ENCODE data around the gene EXO1. TPM values are rescaled to one million over a fixed set of nuclear protein-coding genes. Genes with fewer than 3 reads are reported as not detected.

Gene EXO1
- total and polyA plus RNA-seq, 2 donors (not counting 1 experiment from before 2014, with no cell fraction given) = 0.73 to 1.2 TPM

DNA sequence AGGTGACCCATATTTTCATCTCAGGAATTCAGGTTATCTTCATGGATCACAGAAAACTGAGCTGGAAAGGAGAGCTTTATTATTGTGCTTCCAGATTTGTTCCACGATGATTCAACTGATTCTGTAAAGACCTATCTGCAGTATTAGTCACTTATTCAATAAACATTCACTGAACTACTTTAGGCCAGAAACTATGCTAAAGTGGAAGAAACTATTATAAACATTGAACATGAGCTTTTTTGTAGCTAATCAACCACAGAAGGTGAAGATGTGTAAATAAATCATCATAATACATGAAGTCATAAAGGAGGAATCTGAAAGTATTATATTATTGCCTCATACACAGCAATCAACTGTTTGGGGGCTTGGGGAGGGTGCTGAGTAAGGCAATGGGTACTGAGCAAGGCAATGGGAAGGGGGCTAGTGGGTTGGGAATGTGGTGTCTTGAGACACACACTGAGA lies 30.6 kb upstream of the EXO1 start:
- TF ChIP-seq, protein P1, sequence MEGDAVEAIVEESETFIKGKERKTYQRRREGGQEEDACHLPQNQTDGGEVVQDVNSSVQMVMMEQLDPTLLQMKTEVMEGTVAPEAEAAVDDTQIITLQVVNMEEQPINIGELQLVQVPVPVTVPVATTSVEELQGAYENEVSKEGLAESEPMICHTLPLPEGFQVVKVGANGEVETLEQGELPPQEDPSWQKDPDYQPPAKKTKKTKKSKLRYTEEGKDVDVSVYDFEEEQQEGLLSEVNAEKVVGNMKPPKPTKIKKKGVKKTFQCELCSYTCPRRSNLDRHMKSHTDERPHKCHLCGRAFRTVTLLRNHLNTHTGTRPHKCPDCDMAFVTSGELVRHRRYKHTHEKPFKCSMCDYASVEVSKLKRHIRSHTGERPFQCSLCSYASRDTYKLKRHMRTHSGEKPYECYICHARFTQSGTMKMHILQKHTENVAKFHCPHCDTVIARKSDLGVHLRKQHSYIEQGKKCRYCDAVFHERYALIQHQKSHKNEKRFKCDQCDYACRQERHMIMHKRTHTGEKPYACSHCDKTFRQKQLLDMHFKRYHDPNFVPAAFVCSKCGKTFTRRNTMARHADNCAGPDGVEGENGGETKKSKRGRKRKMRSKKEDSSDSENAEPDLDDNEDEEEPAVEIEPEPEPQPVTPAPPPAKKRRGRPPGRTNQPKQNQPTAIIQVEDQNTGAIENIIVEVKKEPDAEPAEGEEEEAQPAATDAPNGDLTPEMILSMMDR (IDR thresholded peaks at IDR 0.05) = no peak
- no peak for TF ChIP-seq EZH2 (IDR thresholded peaks at IDR 0.05; ENCODE audit: borderline replicate concordance, insufficient read depth, low read depth, low read length, poor library complexity, severe bottlenecking)
- H3K4me2 ChIP-seq (replicated peaks; ENCODE audit: low read depth, low read length, poor library complexity, severe bottlenecking) = no peak overlapping the region
- Mint-ChIP-seq H3K4me1 (peaks cover 10% of the 10 kb centered on the region), H3K27ac (no peak overlapping the region), H3K4me3 (no peak overlapping the region), H3K27me3 (peaks cover 4% of the 10 kb centered on the region), H3K9me3 (ENCODE audit: insufficient read depth) (no peaks in the 10 kb centered on the region)
- ChIA-PET POLR2A (no interaction called here), CTCF (no interaction called here)
- no peaks in the 10 kb centered on the region for H3K36me3 ChIP-seq (replicated peaks in 1 of 2; ENCODE audit: control extremely low read depth in 1 of 2, control insufficient read depth in 1 of 2, extremely low read depth in 1 of 2, insufficient read depth in 2 of 2, low read length in 1 of 2)
- no peaks in the 10 kb centered on the region for H3K79me2 ChIP-seq (ENCODE audit: control insufficient read depth, insufficient read depth, low read length)
- no peak overlapping the region for H3K9ac ChIP-seq (ENCODE audit: low read length)
- ATAC-seq (ENCODE audit: low read depth) (no peak), DNase-seq (no peak)
- H3K27ac ChIP-seq (ENCODE audit: low read length in 2 of 2) = no peak overlapping the region
- no peak overlapping the region for H2AFZ ChIP-seq (ENCODE audit: insufficient read depth, low read depth, low read length, poor library complexity, severe bottlenecking)
- H3K27me3 ChIP-seq (replicated peaks in 1 of 4; ENCODE audit: control extremely low read depth in 1 of 4, control insufficient read depth in 3 of 4, insufficient read depth in 4 of 4, low read length in 3 of 4) = no peaks in the 10 kb centered on the region
- WGBS (ENCODE audit: insufficient coverage) = no CpG with 5 or more reads among the region's 1 CpG
- H3K9me3 ChIP-seq (ENCODE audit: control extremely low read depth in 1 of 3, control insufficient read depth in 2 of 3, insufficient read depth in 1 of 3, low read length in 2 of 3) = no peaks in the 10 kb centered on the region
- no peaks in the 10 kb centered on the region for H4K20me1 ChIP-seq (ENCODE audit: control insufficient read depth, insufficient read depth, low read length, poor library complexity, severe bottlenecking)
- H3K4me3 ChIP-seq (ENCODE audit: control extremely low read depth in 1 of 5, extremely low read depth in 1 of 5, insufficient read depth in 1 of 5, low read depth in 2 of 5, low read length in 4 of 5) = no peak overlapping the region
- H3K4me1 ChIP-seq (ENCODE audit: control insufficient read depth in 2 of 2, insufficient read depth in 2 of 2, low read length in 2 of 2) = peaks cover 7 to 11% of the 10 kb centered on the region in 2 donors
- intact Hi-C loops (cut with micrococcal nuclease) = no loop called here

DNA sequence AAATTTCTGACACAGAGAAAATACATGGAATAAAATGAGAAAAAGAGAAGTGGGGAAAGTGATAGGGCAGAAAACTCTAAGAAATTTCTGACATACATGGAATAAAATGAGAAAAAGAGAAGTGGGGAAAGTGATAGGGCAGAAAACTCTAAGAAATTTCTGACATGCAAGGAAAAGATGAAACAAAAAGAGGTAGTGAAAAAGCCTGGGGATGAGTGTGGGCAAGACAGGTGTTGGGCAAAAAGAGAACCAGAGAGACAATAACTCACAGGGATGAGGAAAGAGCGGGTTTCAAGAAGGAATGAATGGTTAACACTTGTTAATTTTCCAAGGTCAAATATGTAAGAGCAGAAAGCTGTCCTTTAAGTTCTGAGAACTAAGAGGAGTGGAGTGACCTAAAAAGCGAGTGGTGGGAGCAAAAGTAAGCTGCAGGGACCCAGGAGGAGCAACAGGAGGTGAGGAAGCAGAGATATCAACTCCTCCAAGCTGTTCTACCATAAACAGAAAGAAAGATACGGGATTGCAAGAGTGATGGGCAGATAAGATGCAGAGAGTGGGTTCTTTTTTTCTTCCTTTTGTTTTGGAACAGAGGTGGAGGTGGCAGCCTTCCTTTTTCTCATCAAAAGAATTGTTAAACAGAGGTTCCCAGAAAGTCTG lies 29.9 kb upstream of the EXO1 start:
- Mint-ChIP-seq H3K4me3 (no peak overlapping the region), H3K9me3 (ENCODE audit: insufficient read depth) (no peaks in the 10 kb centered on the region), H3K27me3 (peaks cover 9% of the 10 kb centered on the region), H3K4me1 (peaks cover 10% of the 10 kb centered on the region), H3K27ac (no peak overlapping the region)
- Histone ChIP-seq H2AFZ (ENCODE audit: insufficient read depth, low read depth, low read length, poor library complexity, severe bottlenecking) (no peak overlapping the region), H3K79me2 (ENCODE audit: control insufficient read depth, insufficient read depth, low read length) (no peaks in the 10 kb centered on the region), H3K4me2 (replicated peaks; ENCODE audit: low read depth, low read length, poor library complexity, severe bottlenecking) (no peak overlapping the region), H3K4me1 (ENCODE audit: control insufficient read depth in 2 of 2, insufficient read depth in 2 of 2, low read length in 2 of 2) (peaks cover 7 to 11% of the 10 kb centered on the region in 2 donors), H3K9me3 (ENCODE audit: control extremely low read depth in 1 of 3, control insufficient read depth in 2 of 3, insufficient read depth in 1 of 3, low read length in 2 of 3) (no peaks in the 10 kb centered on the region), H3K27ac (ENCODE audit: low read length in 2 of 2) (no peak overlapping the region), H3K4me3 (ENCODE audit: control extremely low read depth in 1 of 5, extremely low read depth in 1 of 5, insufficient read depth in 1 of 5, low read depth in 2 of 5, low read length in 4 of 5) (no peak overlapping the region), H3K27me3 (replicated peaks in 1 of 4; ENCODE audit: control extremely low read depth in 1 of 4, control insufficient read depth in 3 of 4, insufficient read depth in 4 of 4, low read length in 3 of 4) (no peaks in the 10 kb centered on the region), H4K20me1 (ENCODE audit: control insufficient read depth, insufficient read depth, low read length, poor library complexity, severe bottlenecking) (no peaks in the 10 kb centered on the region), H3K9ac (ENCODE audit: low read length) (no peak overlapping the region), H3K36me3 (replicated peaks in 1 of 2; ENCODE audit: control extremely low read depth in 1 of 2, control insufficient read depth in 1 of 2, extremely low read depth in 1 of 2, insufficient read depth in 2 of 2, low read length in 1 of 2) (no peaks in the 10 kb centered on the region)
- DNase-seq = peak; percentile 14
- CTCF ChIA-PET = no interaction called here
- no peak for ATAC-seq (ENCODE audit: low read depth)
- intact Hi-C loops (cut with micrococcal nuclease) = no loop called here
- 42% methylated on average over 1 of the region's 3 CpGs for WGBS (ENCODE audit: insufficient coverage)
- TF ChIP-seq, protein P1 (IDR thresholded peaks at IDR 0.05) = no peak
- TF ChIP-seq EZH2 (IDR thresholded peaks at IDR 0.05; ENCODE audit: borderline replicate concordance, insufficient read depth, low read depth, low read length, poor library complexity, severe bottlenecking) = no peak
- POLR2A ChIA-PET = no interaction called here

Measured in B cell (primary cell).